ENCODE data around the gene NFIB.

The NFIB gene

GRCh38 chr9:14094491-14094890 is 219.4 kb downstream of the NFIB start:
- DNase-seq, result no peak

- DNase-seq, result no peak
Measured at GRCh38 chr9:14092344-14092743, 221.6 kb downstream of the NFIB start.

- DNase-seq, result no peak
Measured at GRCh38 chr9:14089051-14089803, 224.7 kb downstream of the NFIB start.

- no peak for DNase-seq
Measured at GRCh38 chr9:14087576-14087975, 226.4 kb downstream of the NFIB start.

- no peak for DNase-seq
Measured at GRCh38 chr9:14086495-14086894, 227.4 kb downstream of the NFIB start.

GRCh38 chr9:14085810-14086209 is 228.1 kb downstream of the NFIB start:
- no peak for DNase-seq

GRCh38 chr9:14084867-14085266 is 229.1 kb downstream of the NFIB start:
- DNase-seq, result no peak

- DNase-seq, result no peak
Measured at GRCh38 chr9:14083366-14083765, 230.6 kb downstream of the NFIB start.

- DNase-seq, result no peak
Measured at GRCh38 chr9:14082732-14083131, 231.2 kb downstream of the NFIB start.

- DNase-seq, result no peak
Measured at GRCh38 chr9:14081745-14082144, 232.2 kb downstream of the NFIB start.

- no peak for DNase-seq
Measured at GRCh38 chr9:14080959-14081542, 232.9 kb downstream of the NFIB start.

GRCh38 chr9:14079440-14079839 is 234.5 kb downstream of the NFIB start:
- no peak for DNase-seq

- DNase-seq, result no peak
Measured at GRCh38 chr9:14077672-14078071, 236.3 kb downstream of the NFIB start.

- DNase-seq, result no peak
Measured at GRCh38 chr9:14075218-14075617, 238.7 kb downstream of the NFIB start.

GRCh38 chr9:14072850-14073249 is 241.1 kb downstream of the NFIB start:
- no peak for DNase-seq

GRCh38 chr9:14071484-14071883 is 242.5 kb downstream of the NFIB start:
- no peak for DNase-seq

- no peak for DNase-seq
Measured at GRCh38 chr9:14068690-14069089, 245.3 kb downstream of the NFIB start.

- no peak for DNase-seq
Measured at GRCh38 chr9:14066831-14067230, 247.1 kb downstream of the NFIB start.

GRCh38 chr9:14066032-14066431 is 247.9 kb downstream of the NFIB start:
- DNase-seq, result no peak

GRCh38 chr9:14064940-14065339 is 249.0 kb downstream of the NFIB start:
- DNase-seq, result no peak

GRCh38 chr9:14063756-14064155 is 250.2 kb downstream of the NFIB start:
- DNase-seq, result no peak

GRCh38 chr9:14062586-14063221 is 251.2 kb downstream of the NFIB start:
- DNase-seq, result no peak

GRCh38 chr9:14061936-14062585 is 251.9 kb downstream of the NFIB start:
- DNase-seq, result no peak

- DNase-seq, result no peak
Measured at GRCh38 chr9:14058325-14058688, 255.6 kb downstream of the NFIB start.
